ENCODE measurements around the gene CHST6.
A peak's percentile ranks its signal among the peaks of the same experiment; 100 is the strongest.
"Not testable (repeated sequence)": the region's sequence is repeated elsewhere in the genome, so short reads cannot be mapped to it uniquely, and the experiment has no call there.

The CHST6 gene

DNA sequence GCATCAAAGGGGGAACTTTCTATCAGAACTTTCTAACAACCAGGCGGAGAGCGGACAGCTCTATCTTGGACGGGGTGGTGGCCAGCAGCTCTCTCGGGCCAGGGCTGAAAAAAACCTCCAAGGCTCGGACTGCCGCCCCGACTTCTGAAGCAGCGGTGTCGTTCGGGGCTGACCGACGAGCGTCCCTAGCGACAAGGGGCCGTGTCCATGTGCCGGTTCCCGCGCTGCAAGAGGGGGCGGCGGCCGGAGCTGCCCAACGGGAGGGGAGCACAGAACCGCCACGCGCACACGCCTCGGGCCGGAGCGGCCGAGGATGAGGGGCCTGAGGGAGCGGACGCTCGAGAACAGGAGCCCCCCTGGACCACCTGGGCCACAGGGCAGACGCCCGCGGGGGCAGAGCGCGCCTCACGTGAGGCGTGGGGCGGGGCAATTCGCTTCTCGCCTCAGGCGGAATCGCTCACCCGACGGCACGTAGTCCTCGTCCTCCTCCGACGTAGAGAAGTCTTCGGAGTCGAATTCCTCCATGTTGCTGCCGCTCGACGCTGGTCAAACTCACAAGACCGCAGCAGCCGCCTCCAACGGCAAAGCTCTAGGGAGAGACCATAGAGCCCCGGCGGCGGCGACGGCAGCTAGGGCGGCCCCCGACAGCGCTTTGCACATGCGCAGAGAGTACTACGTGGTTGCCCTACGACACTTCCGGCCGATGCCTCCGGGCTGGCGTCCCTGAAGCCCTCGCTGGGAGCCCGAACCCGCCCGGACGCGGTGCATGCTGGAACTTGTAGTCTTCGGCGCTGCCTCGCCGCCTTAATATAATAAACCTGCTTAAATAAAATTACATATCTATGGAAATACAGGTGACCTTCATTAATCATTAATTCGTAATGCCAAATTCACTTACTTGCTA, 62.2 kb downstream of the CHST6 start, which contains the start of gene CFDP1:
Gene CFDP1 (minus strand): TSS at position 676 of the 904 bp plus-strand sequence. CDS start 151 bp downstream, at position 525.
- peak within 1 kb of the TSS; percentile 92 for H3K4me3 ChIP-seq (replicated peaks; ENCODE audit: low read depth, low read length)
- no peak for TF ChIP-seq CTCF (IDR thresholded peaks at IDR 0.05; ENCODE audit: low read depth, low read length, missing control alignments)
- DNase-seq (ENCODE audit: extremely low read depth, low read depth), result peak; percentile 85

- no peak overlapping the region for H3K4me3 ChIP-seq (replicated peaks; ENCODE audit: low read depth, low read length)
- no peak for DNase-seq (ENCODE audit: extremely low read depth, low read depth)
- TF ChIP-seq CTCF (IDR thresholded peaks at IDR 0.05; ENCODE audit: low read depth, low read length, missing control alignments), result no peak
These were observed 65.4 kb downstream of the CHST6 start for GRCh38 chr16:75429621-75430403.

GRCh38 chr16:75426524-75426923, 68.7 kb downstream of the CHST6 start:
- not testable (repeated sequence) for H3K4me3 ChIP-seq (replicated peaks; ENCODE audit: low read depth, low read length); DNase-seq (ENCODE audit: extremely low read depth, low read depth)

DNA sequence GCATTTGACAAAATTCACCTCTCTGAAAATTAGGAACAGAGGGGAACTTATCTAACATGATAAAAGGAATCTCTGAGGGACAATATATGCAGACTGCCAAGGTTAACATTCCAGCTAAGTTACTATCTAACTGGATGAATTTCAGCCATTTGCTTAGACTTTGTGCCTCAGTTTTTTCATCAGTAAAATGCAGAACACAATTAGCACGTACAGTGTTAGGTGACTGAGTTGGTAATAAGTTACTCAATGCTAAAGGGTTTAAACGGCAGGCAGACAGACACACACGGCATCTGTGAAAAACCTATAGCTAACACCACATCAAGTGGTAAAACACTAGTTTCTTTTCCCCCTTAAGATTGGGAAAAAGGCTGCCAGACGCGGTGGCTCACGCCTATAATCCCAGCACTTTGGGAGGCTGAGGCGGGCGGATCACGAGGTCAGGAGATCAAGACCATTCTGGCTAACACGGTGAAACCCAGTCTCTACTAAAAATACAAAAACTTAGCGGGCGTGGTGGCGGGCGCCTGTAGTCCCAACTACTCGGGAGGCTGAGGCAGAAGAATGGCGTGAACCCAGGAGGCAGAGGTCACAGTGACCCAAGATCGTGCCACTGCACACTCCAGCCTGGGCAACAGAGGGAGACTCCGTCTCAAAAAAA, 71.0 kb downstream of the CHST6 start:
- not testable (repeated sequence) for H3K4me3 ChIP-seq (replicated peaks; ENCODE audit: low read depth, low read length); DNase-seq (ENCODE audit: extremely low read depth, low read depth)

DNA sequence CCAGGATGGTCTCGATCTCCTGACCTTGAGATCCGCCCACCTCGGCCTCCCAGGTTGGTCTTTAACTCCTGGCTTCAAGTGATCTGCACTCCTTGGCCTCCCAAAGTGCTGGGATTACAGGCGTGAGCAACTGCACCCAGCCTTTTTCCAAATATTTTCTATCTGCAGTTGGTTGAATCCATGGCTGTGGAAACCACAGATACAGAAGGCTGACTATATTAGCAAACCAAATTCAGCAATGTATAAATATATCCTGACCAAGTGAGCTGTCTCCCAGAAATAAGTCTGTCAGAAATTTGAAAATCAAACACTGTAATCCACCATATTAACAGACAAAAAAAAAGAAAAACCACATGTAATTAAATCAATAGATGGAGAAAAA, 71.5 kb downstream of the CHST6 start:
- no peak for DNase-seq (ENCODE audit: extremely low read depth, low read depth)
- no peak for TF ChIP-seq CTCF (IDR thresholded peaks at IDR 0.05; ENCODE audit: low read depth, low read length, missing control alignments)
- no peak overlapping the region for H3K4me3 ChIP-seq (replicated peaks; ENCODE audit: low read depth, low read length)
